ENCODE data around the gene IVD.

The IVD gene

GRCh38 chr15:40463886-40464545, 58.4 kb downstream of the IVD start:
- no peak for DNase-seq

GRCh38 chr15:40464595-40465185, 59.1 kb downstream of the IVD start:
- no peak for DNase-seq

- no peak for DNase-seq
Measured at GRCh38 chr15:40465939-40466338, 60.3 kb downstream of the IVD start.

GRCh38 chr15:40466426-40467260, 61.0 kb downstream of the IVD start:
- no peak for DNase-seq

GRCh38 chr15:40467261-40467615, 61.6 kb downstream of the IVD start:
- no peak for DNase-seq

GRCh38 chr15:40468898-40469331, 63.3 kb downstream of the IVD start:
- DNase-seq, result no peak

GRCh38 chr15:40469776-40470390, 64.3 kb downstream of the IVD start:
- DNase-seq, result no peak

- DNase-seq, result no peak
Measured at GRCh38 chr15:40470423-40471104, 65.0 kb downstream of the IVD start, which contains the start of gene CHST14. TSS of gene CHST14 (plus strand) at chr15:40470984. CDS start at chr15:40471214, 230 bp downstream.
